ACHN (cell line): ENCODE measurements around the gene ZIC4.

ENCODE experiments used
- DNase-seq: peaks from one replicate; pipeline ENCODE4 v3.0.0-alpha.2; 2015
- in situ Hi-C: cut with HindIII; loops from 2 replicates; pipeline ENCODE4 v1.10.0; 2017; ENCODE audit warnings: low sequenced_read_pairs, low pct_ligation_motif_present, low pct_unique_long_range_greater_than_20kb

Gene ZIC4

GRCh38 chr3:147395899-147396711 is 10.2 kb downstream of the ZIC4 start:
- no peak for DNase-seq
- in situ Hi-C loops, result no loop called here

- in situ Hi-C loops, result no loop called here
- no peak for DNase-seq
These were observed 11.5 kb downstream of the ZIC4 start for GRCh38 chr3:147394884-147395225.

- DNase-seq, result no peak
- in situ Hi-C loops, result no loop called here
These were observed 12.1 kb downstream of the ZIC4 start for GRCh38 chr3:147393943-147394883.

- no peak for DNase-seq
- in situ Hi-C loops, result no loop called here
These were observed 12.9 kb downstream of the ZIC4 start for GRCh38 chr3:147393261-147393942.

GRCh38 chr3:147392625-147392946 is 13.8 kb downstream of the ZIC4 start:
- no peak for DNase-seq
- in situ Hi-C loops, result no loop called here

- in situ Hi-C loops, result no loop called here
These were observed 14.3 kb downstream of the ZIC4 start for GRCh38 chr3:147391781-147392624.

GRCh38 chr3:147390589-147391569 is 15.5 kb downstream of the ZIC4 start:
- in situ Hi-C loops, result no loop called here
- no peak for DNase-seq

More at GRCh38 chr3:147391781-147392624, 14.3 kb downstream of the ZIC4 start:
- no peak for DNase-seq

- DNase-seq, result no peak
- in situ Hi-C loops, result no loop called here
These were observed 16.6 kb downstream of the ZIC4 start for GRCh38 chr3:147389717-147390116.

GRCh38 chr3:147388700-147389580 is 17.4 kb downstream of the ZIC4 start:
- DNase-seq, result no peak
- in situ Hi-C loops, result no loop called here

- DNase-seq, result no peak
- in situ Hi-C loops, result no loop called here
These were observed 18.3 kb downstream of the ZIC4 start for GRCh38 chr3:147387885-147388699.

GRCh38 chr3:147387291-147387884 is 19.0 kb downstream of the ZIC4 start:
- in situ Hi-C loops, result no loop called here
- DNase-seq, result no peak

- no peak for DNase-seq
- in situ Hi-C loops, result no loop called here
These were observed 21.0 kb downstream of the ZIC4 start for GRCh38 chr3:147385059-147386012.

GRCh38 chr3:147384210-147385058 is 21.9 kb downstream of the ZIC4 start:
- in situ Hi-C loops, result no loop called here

More at GRCh38 chr3:147384210-147385058, 21.9 kb downstream of the ZIC4 start:
- DNase-seq, result no peak
